ENCODE results near the gene POU2F1. TPM values are rescaled to one million over a fixed set of nuclear protein-coding genes. Genes with fewer than 3 reads are reported as not detected.
A peak's percentile ranks its signal among the peaks of the same experiment; 100 is the strongest.

The POU2F1 gene
- total and polyA plus RNA-seq, 9 donors = 3.9 to 24.6 (median 17.0) TPM

DNA sequence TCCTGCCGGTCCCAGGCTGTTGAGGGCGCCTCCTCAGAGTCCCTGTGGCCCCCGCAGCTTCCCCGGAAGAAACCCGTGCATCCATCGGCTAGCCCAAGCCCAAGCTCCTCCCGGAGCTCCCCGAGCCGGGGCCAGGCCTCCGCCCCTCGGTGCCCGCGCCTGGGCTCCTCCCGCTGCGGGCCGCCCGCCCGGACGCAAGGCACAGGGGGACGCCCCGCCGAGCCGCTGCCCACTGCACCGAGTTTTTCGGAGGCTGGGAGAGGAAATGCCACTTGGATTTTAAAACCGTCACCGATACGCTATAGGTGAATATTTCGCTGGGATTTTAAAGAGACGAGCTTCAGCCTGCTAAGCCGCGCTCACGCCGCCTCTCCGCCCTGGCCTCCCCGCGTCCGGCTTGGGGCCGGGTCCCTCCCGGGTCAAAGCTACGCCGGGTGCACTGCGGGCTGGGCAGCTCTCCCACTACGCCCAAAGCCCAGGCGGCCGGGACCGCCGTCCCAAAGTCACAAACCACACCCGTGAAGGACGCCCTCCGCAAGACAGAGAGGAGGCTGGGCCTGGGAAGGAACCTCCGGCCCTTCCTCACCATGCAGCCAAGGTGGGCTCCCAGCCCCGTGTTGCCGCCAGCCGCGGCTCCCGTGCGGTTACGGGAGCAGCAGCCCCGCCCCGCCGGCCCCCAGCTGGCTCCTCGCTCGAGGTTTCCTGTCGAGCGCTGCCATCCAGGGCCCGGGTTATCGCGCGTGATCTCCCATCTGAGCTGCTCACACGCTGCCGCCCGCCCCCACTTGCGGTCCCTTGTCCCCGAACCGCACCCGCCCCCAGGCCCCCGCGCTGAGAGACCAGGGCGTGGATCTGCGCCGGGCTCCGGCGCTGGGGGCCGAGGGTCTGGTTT is 234.5 kb downstream of the POU2F1 start:
- 0 to 1% (median 0%) methylated on average over 50 to 85 of the region's 85 CpGs for WGBS, 3 donors
- intact Hi-C loops (cut with DNase I) = no loop called here
- DNase-seq = peak; percentile 23 to 58 (median 42)

DNA sequence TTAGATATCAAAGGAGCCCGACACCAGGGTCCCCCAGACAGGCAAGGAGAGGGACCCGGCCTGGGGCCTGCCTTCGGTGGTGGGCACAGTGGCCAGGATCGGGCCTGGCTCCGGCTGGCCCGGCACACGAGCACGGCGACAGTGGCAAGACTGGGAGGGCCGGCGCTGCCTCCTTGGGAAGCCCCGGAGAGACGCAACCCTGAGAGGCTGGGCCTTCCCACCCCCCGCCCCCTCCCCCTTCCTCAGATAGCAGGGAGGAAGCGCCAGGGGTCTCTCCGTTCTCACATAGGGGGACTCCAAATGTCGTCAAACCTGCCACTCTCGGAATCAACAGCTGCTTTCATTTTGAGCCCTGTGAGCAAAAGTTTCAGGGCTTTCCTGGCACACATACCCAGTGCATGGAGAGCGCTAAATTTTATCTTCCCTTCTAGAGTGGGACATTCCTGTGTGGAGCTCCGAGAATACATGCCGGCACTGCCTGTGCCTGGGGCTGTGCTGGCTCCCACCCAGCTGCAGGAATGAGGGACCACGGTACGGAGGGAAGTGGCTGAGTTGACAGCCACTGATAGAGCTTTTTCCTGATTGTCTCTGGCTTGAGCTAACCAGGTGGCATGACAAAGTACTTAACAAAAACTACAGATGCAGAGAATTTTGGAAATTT is 235.2 kb downstream of the POU2F1 start:
- H3K27ac ChIP-seq = peak overlapping the region; percentile 54 to 62
- TF ChIP-seq EP300 (IDR thresholded peaks at IDR 0.05) (no peak), POLR2A (IDR thresholded peaks at IDR 0.05) (no peak)
- TF ChIP-seq, protein P1, sequence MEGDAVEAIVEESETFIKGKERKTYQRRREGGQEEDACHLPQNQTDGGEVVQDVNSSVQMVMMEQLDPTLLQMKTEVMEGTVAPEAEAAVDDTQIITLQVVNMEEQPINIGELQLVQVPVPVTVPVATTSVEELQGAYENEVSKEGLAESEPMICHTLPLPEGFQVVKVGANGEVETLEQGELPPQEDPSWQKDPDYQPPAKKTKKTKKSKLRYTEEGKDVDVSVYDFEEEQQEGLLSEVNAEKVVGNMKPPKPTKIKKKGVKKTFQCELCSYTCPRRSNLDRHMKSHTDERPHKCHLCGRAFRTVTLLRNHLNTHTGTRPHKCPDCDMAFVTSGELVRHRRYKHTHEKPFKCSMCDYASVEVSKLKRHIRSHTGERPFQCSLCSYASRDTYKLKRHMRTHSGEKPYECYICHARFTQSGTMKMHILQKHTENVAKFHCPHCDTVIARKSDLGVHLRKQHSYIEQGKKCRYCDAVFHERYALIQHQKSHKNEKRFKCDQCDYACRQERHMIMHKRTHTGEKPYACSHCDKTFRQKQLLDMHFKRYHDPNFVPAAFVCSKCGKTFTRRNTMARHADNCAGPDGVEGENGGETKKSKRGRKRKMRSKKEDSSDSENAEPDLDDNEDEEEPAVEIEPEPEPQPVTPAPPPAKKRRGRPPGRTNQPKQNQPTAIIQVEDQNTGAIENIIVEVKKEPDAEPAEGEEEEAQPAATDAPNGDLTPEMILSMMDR (IDR thresholded peaks at IDR 0.05) = no peak
- H3K9me3 ChIP-seq = no peaks in the 10 kb centered on the region
- H3K4me3 ChIP-seq = peak overlapping the region; percentile 50
- no peaks in the 10 kb centered on the region for H3K4me1 ChIP-seq (ENCODE audit: insufficient read depth)
- DNase-seq = peak in 4 of 5 donors; percentile 18 to 49 (median 32)
- H3K27me3 ChIP-seq = no peaks in the 10 kb centered on the region
- intact Hi-C loops (cut with DNase I) = no loop called here
- WGBS, 3 donors = 1 to 2% (median 2%) methylated on average over 20 to 23 of the region's 23 CpGs
- H3K36me3 ChIP-seq = no peaks in the 10 kb centered on the region

More for the DNA sequence above, 234.5 kb downstream of the POU2F1 start:
- Histone ChIP-seq H3K4me3 (peak overlapping the region; percentile 50), H3K9me3 (no peaks in the 10 kb centered on the region), H3K27ac (peak overlapping the region; percentile 54 to 62), H3K27me3 (no peaks in the 10 kb centered on the region), H3K36me3 (no peaks in the 10 kb centered on the region), H3K4me1 (ENCODE audit: insufficient read depth) (no peaks in the 10 kb centered on the region)
- TF ChIP-seq, protein P1 (IDR thresholded peaks at IDR 0.05) = no peak
- no peak for TF ChIP-seq POLR2A (IDR thresholded peaks at IDR 0.05)
- TF ChIP-seq EP300 (IDR thresholded peaks at IDR 0.05) = no peak

DNA sequence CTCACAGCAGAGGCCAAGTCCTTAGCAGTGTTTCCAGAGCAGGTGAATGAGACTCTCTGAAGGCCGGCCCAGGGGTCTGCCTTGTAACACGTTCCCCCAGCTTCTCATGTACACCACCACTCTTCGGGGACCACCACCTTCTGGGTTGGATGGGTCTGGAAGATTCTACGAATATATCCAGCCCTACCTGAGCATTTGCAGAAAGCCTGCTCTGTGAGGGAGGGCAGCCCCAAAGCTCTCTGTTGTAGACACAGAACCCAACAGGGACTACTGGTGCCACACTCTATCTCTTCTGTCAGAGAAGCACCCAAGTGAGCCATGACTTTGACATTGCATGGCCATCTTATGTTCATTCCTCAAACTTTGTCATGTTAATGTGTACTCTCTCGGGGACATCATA is 235.8 kb downstream of the POU2F1 start:
- WGBS, 3 donors = 90 to 96% (median 93%) methylated on average over 5 of the region's 5 CpGs
- H3K27me3 ChIP-seq = no peaks in the 10 kb centered on the region
- H3K27ac ChIP-seq = no peak overlapping the region
- no peaks in the 10 kb centered on the region for H3K36me3 ChIP-seq
- no peak overlapping the region for H3K4me3 ChIP-seq
- peak in 1 of 5 donors; percentile 14 for DNase-seq
- H3K9me3 ChIP-seq = no peaks in the 10 kb centered on the region
- H3K4me1 ChIP-seq (ENCODE audit: insufficient read depth) = no peaks in the 10 kb centered on the region
- intact Hi-C loops (cut with DNase I) = no loop called here
- TF ChIP-seq POLR2A (IDR thresholded peaks at IDR 0.05) (no peak), EP300 (IDR thresholded peaks at IDR 0.05) (no peak)
- TF ChIP-seq, protein P1 (IDR thresholded peaks at IDR 0.05) = no peak

DNA sequence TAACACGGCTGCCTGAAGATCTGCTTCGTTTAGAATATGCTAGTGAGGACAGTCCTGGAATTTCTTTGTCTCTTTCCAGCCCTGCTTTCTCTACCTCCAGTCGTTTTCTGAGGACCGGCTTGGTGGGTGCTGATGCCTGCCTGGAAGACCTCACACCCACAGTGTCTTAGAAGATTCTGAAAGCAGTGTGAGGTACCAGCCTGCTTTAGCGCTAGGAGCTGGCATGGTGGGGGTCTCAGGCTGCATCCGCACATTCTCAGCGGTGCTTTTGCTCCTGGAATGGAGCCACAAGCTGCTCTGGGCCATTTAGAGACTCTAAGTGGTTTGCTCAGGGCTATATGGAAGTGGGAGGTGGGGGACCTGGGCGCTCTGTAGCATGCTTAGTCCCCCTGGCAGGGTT is 236.2 kb downstream of the POU2F1 start:
- Histone ChIP-seq H3K27me3 (no peaks in the 10 kb centered on the region), H3K27ac (no peak overlapping the region), H3K4me3 (no peak overlapping the region), H3K4me1 (ENCODE audit: insufficient read depth) (no peaks in the 10 kb centered on the region), H3K36me3 (no peaks in the 10 kb centered on the region), H3K9me3 (no peaks in the 10 kb centered on the region)
- no peak for TF ChIP-seq EP300 (IDR thresholded peaks at IDR 0.05)
- TF ChIP-seq, protein P1 (IDR thresholded peaks at IDR 0.05) = no peak
- TF ChIP-seq POLR2A (IDR thresholded peaks at IDR 0.05) = no peak
- 68 to 86% (median 82%) methylated on average over 8 of the region's 8 CpGs for WGBS, 3 donors
- peak in 1 of 5 donors; percentile 3 for DNase-seq
- intact Hi-C loops (cut with DNase I) = no loop called here

Data from ovary (tissue), 9 donors.